ENCODE results near the gene COL23A1.

COL23A1 gene

GRCh38 chr5:178310130-178310865 is 279.9 kb downstream of the COL23A1 start:
- TF ChIP-seq EZH2phosphoT487 (IDR thresholded peaks at IDR 0.05; ENCODE audit: low read depth) (no peak), CTCF (IDR thresholded peaks at IDR 0.05; ENCODE audit: low read depth, low read length) (no peak)
- Histone ChIP-seq H3K27ac (ENCODE audit: low read length) (no peak overlapping the region), H3K27me3 (ENCODE audit: low read depth, low read length) (no peaks in the 10 kb centered on the region; the same call in 1 of the 2 replicates), H4K20me1 (ENCODE audit: insufficient read depth, low read length) (no peaks in the 10 kb centered on the region), H2AFZ (ENCODE audit: low read depth, low read length) (no peak overlapping the region), H3K4me1 (ENCODE audit: low read length) (no peaks in the 10 kb centered on the region), H3K4me3 (ENCODE audit: low read length) (no peak overlapping the region), H3K9me3 (ENCODE audit: insufficient read depth, low read length) (no peaks in the 10 kb centered on the region), H3K36me3 (replicated peaks; ENCODE audit: low read depth, low read length) (no peaks in the 10 kb centered on the region), H3K4me2 (ENCODE audit: low read length) (no peak overlapping the region), H3K9ac (ENCODE audit: low read length) (no peak overlapping the region), H3K79me2 (ENCODE audit: low read length) (no peaks in the 10 kb centered on the region)

GRCh38 chr5:178309271-178310013 is 280.8 kb downstream of the COL23A1 start:
- H3K9ac ChIP-seq (ENCODE audit: low read length), result no peak overlapping the region

DNA sequence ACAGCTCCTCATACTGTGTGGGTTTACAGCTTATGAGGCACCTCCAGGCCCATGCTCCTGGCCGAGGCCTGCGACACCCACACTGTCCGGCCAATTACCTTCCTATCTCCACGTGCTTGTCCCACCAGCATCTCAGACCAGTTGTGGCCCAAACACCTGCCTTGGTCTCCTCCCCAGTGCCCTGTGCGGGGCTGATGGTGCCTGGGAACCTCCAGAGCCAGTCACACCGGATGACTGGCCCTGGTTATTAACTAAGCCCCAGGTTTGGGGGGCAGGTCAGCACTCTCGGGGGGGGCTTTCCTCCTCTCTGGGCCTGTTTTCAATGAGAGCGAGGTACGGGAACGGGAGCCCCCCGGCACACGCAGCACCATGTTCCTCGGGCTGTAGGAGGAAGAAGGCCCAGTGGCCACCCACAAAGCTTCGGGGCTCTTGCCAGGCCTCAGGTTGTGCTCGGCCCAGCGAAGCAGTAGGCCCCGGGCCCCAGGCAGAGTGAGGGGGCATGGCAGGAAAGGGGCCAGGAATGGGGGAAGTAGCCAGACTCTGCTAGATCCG is 281.6 kb downstream of the COL23A1 start:
- no peaks in the 10 kb centered on the region for H3K79me2 ChIP-seq (ENCODE audit: low read length)
- H2AFZ ChIP-seq (ENCODE audit: low read depth, low read length), result no peak overlapping the region

More at GRCh38 chr5:178309271-178310013, 280.8 kb downstream of the COL23A1 start:
- H3K79me2 ChIP-seq (ENCODE audit: low read length), result no peaks in the 10 kb centered on the region
- H4K20me1 ChIP-seq (ENCODE audit: insufficient read depth, low read length), result no peaks in the 10 kb centered on the region
- H2AFZ ChIP-seq (ENCODE audit: low read depth, low read length), result no peak overlapping the region
- no peak for TF ChIP-seq CTCF (IDR thresholded peaks at IDR 0.05; ENCODE audit: low read depth, low read length)
- no peak for TF ChIP-seq EZH2phosphoT487 (IDR thresholded peaks at IDR 0.05; ENCODE audit: low read depth)
- no peak overlapping the region for H3K4me3 ChIP-seq (ENCODE audit: low read length)
- H3K27ac ChIP-seq (ENCODE audit: low read length), result no peak overlapping the region
- no peaks in the 10 kb centered on the region for H3K9me3 ChIP-seq (ENCODE audit: insufficient read depth, low read length)
- H3K36me3 ChIP-seq (replicated peaks; ENCODE audit: low read depth, low read length), result no peaks in the 10 kb centered on the region
- no peak overlapping the region for H3K4me2 ChIP-seq (ENCODE audit: low read length)
- no peaks in the 10 kb centered on the region for H3K4me1 ChIP-seq (ENCODE audit: low read length)
- no peaks in the 10 kb centered on the region for H3K27me3 ChIP-seq (ENCODE audit: low read depth, low read length)

More for the DNA sequence above, 281.6 kb downstream of the COL23A1 start:
- TF ChIP-seq EZH2phosphoT487 (IDR thresholded peaks at IDR 0.05; ENCODE audit: low read depth), result no peak
- TF ChIP-seq CTCF (IDR thresholded peaks at IDR 0.05; ENCODE audit: low read depth, low read length), result no peak
- Histone ChIP-seq H3K36me3 (replicated peaks; ENCODE audit: low read depth, low read length) (no peaks in the 10 kb centered on the region), H3K9me3 (ENCODE audit: insufficient read depth, low read length) (no peaks in the 10 kb centered on the region), H3K9ac (ENCODE audit: low read length) (no peak overlapping the region), H3K27ac (ENCODE audit: low read length) (no peak overlapping the region), H3K4me1 (ENCODE audit: low read length) (no peaks in the 10 kb centered on the region), H4K20me1 (ENCODE audit: insufficient read depth, low read length) (no peaks in the 10 kb centered on the region), H3K4me3 (ENCODE audit: low read length) (no peak overlapping the region), H3K4me2 (ENCODE audit: low read length) (no peak overlapping the region), H3K27me3 (ENCODE audit: low read depth, low read length) (no peaks in the 10 kb centered on the region)

Measured in OCI-LY3 (cell line).